ENCODE results near the gene RSPRY1. TPM values are rescaled to one million over a fixed set of nuclear protein-coding genes. Genes with fewer than 3 reads are reported as not detected.

Gene RSPRY1
- total RNA-seq, 1 donor from 2014 or later, result 34.9 TPM

GRCh38 chr16:57257455-57258070 lies 71.4 kb downstream of the RSPRY1 start:
- ATAC-seq (no peak), DNase-seq (peak; percentile 14)
- no peak overlapping the region for H3K27ac ChIP-seq
- H3K4me1 ChIP-seq, result peaks cover 18% of the 10 kb centered on the region
- H3K4me3 ChIP-seq, result no peak overlapping the region
- H3K9me3 ChIP-seq, result no peaks in the 10 kb centered on the region
- H3K27me3 ChIP-seq (ENCODE audit: low read depth), result no peaks in the 10 kb centered on the region
- intact Hi-C loops (cut with DNase I), result no loop called here
- H3K36me3 ChIP-seq, result peaks cover 67% of the 10 kb centered on the region
- TF ChIP-seq CTCF (IDR thresholded peaks at IDR 0.05), result no peak

GRCh38 chr16:57258226-57258909 lies 72.2 kb downstream of the RSPRY1 start:
- DNase-seq (peak; percentile 36), ATAC-seq (no peak)
- TF ChIP-seq CTCF (IDR thresholded peaks at IDR 0.05), result no peak
- Histone ChIP-seq H3K4me3 (no peak overlapping the region), H3K4me1 (peaks cover 12% of the 10 kb centered on the region), H3K27me3 (ENCODE audit: low read depth) (no peaks in the 10 kb centered on the region), H3K27ac (peak overlapping the region; percentile 31), H3K36me3 (peaks cover 58% of the 10 kb centered on the region), H3K9me3 (no peaks in the 10 kb centered on the region)
- intact Hi-C loops (cut with DNase I), result no loop called here

DNA sequence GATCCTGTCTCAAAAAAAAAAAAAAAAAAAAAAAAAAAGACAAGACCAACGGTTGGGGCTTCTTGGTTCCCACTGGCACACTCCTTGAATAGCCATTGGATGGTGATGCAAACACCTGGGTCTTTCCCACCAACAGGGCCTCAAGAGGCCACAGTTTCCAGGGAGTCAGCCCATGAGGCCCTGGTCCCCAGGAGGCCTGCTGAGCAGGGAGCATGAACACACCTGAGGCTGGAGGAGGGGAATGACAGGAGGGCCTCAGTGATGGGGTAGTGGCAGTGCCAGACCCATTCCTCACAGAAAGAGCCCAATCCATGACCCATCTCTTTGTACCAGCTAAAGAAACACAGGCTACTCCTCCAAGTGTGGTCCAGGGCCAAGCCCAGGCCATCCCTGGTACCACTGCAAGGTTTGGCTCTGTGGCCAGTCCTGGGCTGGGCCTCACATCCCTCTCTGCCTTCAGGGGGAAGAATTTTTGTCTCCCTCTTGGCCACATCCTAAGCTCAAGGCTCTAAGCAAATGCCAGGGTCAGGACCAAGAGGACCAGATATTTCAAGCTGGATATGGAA lies 72.9 kb downstream of the RSPRY1 start:
- Histone ChIP-seq H3K4me1 (peaks cover 16% of the 10 kb centered on the region), H3K36me3 (peaks cover 52% of the 10 kb centered on the region), H3K9me3 (no peaks in the 10 kb centered on the region), H3K4me3 (no peak overlapping the region), H3K27me3 (ENCODE audit: low read depth) (no peaks in the 10 kb centered on the region), H3K27ac (peak overlapping the region; percentile 31)
- DNase-seq (peak; percentile 19), ATAC-seq (no peak)
- intact Hi-C loops (cut with DNase I), result no loop called here
- no peak for TF ChIP-seq CTCF (IDR thresholded peaks at IDR 0.05)

GRCh38 chr16:57260294-57260929 lies 74.3 kb downstream of the RSPRY1 start:
- TF ChIP-seq CTCF (IDR thresholded peaks at IDR 0.05), result no peak
- ATAC-seq (no peak), DNase-seq (peak; percentile 41)
- H3K4me3 ChIP-seq, result no peak overlapping the region
- H3K27ac ChIP-seq, result peak overlapping the region; percentile 62
- H3K27me3 ChIP-seq (ENCODE audit: low read depth), result no peaks in the 10 kb centered on the region
- H3K36me3 ChIP-seq, result peaks cover 38% of the 10 kb centered on the region
- no peaks in the 10 kb centered on the region for H3K9me3 ChIP-seq
- peaks cover 26% of the 10 kb centered on the region for H3K4me1 ChIP-seq
- intact Hi-C loops (cut with DNase I), result no loop called here

GRCh38 chr16:57261806-57262205 lies 75.7 kb downstream of the RSPRY1 start:
- Histone ChIP-seq H3K27ac (no peak overlapping the region), H3K4me3 (no peak overlapping the region), H3K9me3 (no peaks in the 10 kb centered on the region), H3K27me3 (ENCODE audit: low read depth) (no peaks in the 10 kb centered on the region), H3K36me3 (peaks cover 24% of the 10 kb centered on the region), H3K4me1 (peaks cover 38% of the 10 kb centered on the region)
- ATAC-seq (no peak), DNase-seq (peak; percentile 10)
- intact Hi-C loops (cut with DNase I), result no loop called here
- no peak for TF ChIP-seq CTCF (IDR thresholded peaks at IDR 0.05)
